Heart left ventricle (tissue), 13 donors: ENCODE data around the gene PRDM8.

Experiments
- POLR2A ChIP-seq, 2 donors: fragments of 450-650 bp; IDR thresholded peaks; one replicate each; pipeline ENCODE4 v1.6.1; 2017; ENCODE audit warnings: antibody characterized with exemption in 2 of 2, mild to moderate bottlenecking in 2 of 2, moderate library complexity in 2 of 2
- TF ChIP-seq, protein P1 (sequence below), 12 donors: fragments of 200-600 bp; sonication (generic) in 4 of 12; IDR thresholded peaks; one replicate each; pipeline versions ENCODE4 v1.5.0 to v1.8.0; 2018 to 2022; ENCODE audit warnings: antibody characterized with exemption in 12 of 12, mild to moderate bottlenecking in 5 of 12
- donor health status: ischemic (EF 13 %, LVEDD 7.1; RV severe dilation, severe dysfunction).
- donor health status: DM: no; HTN: yes; CAD: no.
- donor health status: DM: no; HTN: no; CAD: no.
- donor health status: ischemic (EF 25% LVEDD 6.9; RV normal size, moderate dysfunction).
- donor health status: ischemic (EF 25% LVEDD 5.7; RV mildly dilated, moderate dysfunction).
- donor health status: ischemic (EF 35%, LVEDD 5.7; RV mildly dilated, moderate dysfunction).
- donor health status: nonischemic (EF 11% LVEDD 7.7; RV severe dilation, severe dysfunction).
- donor health status: DM: yes; HTN: yes; CAD: no.
- donor health status: PGD.
- donor health status: ischemic (EF 29% LVEDD 5.4; RV normal size, mild dysfunction).
- donor health status: nonischemic (EF 23%, LVEDD 6.1; RV moderate dilation, normal function).

DNA sequence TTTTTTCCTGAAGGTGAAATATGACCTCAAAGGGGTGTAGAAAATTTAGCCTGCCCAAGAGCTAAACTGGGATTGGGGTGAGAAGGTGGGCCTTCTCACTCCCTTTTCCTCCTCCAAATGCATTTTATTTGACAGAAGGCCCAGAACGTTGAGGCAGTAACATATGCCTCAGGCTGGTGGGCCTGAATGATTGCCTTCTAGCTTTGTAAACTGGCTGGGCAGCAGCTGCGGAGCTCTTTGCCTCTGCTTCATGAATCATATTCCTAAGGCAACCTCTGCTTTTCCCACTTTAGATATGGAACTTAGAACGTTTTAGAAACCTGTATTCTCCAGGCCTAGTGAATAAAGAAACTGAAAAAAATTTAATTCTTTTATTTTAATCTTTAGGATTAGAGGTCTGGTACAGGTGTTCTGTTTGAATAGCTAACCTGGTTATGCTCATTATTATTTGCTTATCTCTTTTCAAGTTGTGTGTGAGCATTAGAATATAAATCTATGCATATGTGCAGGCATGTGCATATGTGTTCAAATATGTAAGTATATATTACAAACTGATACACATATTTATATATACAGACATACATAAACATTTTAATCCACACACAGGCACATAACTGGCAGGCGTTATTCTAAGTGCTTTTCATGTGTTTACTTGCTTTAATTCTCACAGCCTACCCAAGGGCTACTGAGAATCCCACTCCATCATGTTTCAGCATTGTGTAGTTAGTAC is 11.5 kb downstream of the PRDM8 start:
- TF ChIP-seq, protein P1, sequence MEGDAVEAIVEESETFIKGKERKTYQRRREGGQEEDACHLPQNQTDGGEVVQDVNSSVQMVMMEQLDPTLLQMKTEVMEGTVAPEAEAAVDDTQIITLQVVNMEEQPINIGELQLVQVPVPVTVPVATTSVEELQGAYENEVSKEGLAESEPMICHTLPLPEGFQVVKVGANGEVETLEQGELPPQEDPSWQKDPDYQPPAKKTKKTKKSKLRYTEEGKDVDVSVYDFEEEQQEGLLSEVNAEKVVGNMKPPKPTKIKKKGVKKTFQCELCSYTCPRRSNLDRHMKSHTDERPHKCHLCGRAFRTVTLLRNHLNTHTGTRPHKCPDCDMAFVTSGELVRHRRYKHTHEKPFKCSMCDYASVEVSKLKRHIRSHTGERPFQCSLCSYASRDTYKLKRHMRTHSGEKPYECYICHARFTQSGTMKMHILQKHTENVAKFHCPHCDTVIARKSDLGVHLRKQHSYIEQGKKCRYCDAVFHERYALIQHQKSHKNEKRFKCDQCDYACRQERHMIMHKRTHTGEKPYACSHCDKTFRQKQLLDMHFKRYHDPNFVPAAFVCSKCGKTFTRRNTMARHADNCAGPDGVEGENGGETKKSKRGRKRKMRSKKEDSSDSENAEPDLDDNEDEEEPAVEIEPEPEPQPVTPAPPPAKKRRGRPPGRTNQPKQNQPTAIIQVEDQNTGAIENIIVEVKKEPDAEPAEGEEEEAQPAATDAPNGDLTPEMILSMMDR (IDR thresholded peaks at IDR 0.05), result no peak
- TF ChIP-seq POLR2A (IDR thresholded peaks at IDR 0.05), result no peak
